ENCODE results near the gene MAP4K4.

DNA sequence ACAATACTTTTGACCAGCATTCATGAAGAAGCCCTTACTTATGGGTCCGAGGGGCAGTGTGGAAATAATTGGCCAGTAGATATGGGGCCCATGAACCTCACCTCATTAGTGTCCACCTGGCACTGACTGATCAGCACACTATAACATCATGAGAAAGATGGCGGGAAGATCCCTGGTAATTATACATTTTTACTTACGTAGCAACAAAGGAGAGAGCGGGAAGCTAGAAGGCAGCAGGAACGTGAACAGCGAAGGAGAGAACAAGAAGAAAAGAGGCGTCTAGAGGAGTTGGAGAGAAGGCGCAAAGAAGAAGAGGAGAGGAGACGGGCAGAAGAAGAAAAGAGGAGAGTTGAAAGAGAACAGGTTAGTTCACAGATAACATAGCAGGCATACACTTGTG lies 158.3 kb downstream of the MAP4K4 start:
- TF ChIP-seq POLR2A (IDR thresholded peaks at IDR 0.05): no peak
- TF ChIP-seq, protein P1, sequence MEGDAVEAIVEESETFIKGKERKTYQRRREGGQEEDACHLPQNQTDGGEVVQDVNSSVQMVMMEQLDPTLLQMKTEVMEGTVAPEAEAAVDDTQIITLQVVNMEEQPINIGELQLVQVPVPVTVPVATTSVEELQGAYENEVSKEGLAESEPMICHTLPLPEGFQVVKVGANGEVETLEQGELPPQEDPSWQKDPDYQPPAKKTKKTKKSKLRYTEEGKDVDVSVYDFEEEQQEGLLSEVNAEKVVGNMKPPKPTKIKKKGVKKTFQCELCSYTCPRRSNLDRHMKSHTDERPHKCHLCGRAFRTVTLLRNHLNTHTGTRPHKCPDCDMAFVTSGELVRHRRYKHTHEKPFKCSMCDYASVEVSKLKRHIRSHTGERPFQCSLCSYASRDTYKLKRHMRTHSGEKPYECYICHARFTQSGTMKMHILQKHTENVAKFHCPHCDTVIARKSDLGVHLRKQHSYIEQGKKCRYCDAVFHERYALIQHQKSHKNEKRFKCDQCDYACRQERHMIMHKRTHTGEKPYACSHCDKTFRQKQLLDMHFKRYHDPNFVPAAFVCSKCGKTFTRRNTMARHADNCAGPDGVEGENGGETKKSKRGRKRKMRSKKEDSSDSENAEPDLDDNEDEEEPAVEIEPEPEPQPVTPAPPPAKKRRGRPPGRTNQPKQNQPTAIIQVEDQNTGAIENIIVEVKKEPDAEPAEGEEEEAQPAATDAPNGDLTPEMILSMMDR (IDR thresholded peaks at IDR 0.05 in 4 of 5, conservative IDR thresholded peaks at IDR 0.05 in 1 of 5): no peak
